ENCODE results near the gene LRRC1.

Gene LRRC1

GRCh38 chr6:53851561-53851960, 56.8 kb downstream of the LRRC1 start:
- no peak for DNase-seq

GRCh38 chr6:53852805-53853204, 58.0 kb downstream of the LRRC1 start:
- DNase-seq, result no peak

DNA sequence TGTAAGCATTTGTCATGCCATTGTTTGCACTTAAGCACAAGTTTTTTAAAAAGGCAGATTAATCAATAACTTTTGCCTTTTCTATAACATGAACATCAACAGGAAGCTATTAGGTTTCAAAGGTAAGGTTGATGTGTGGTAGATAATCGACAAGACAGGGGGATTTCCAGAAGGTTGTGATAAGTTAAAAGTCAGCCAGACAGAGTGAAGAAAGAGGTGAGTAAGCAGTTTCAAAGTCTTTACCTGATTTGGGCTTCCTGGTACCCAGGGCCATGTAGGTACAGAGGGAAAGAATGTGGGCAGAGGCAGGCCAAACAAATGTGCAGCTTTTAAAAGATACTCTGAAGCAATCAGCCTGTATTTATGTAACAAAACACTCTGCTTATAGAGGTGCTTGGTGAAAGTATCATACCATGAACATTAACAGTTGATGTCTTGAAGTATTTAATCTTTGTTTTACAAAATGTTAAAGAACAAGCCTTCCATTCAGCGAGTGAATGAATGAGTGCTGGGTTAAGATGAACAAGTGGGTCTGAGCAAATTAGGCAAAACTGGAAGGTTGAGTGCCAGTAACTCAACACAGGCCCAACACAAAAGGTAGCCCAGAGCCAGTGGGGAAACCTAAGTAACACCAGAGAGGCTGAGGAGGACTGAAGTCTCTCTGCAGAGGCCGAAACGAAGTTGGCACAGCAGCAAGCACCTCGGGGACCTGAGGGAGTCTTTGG, 60.2 kb downstream of the LRRC1 start:
- no peak for DNase-seq

DNA sequence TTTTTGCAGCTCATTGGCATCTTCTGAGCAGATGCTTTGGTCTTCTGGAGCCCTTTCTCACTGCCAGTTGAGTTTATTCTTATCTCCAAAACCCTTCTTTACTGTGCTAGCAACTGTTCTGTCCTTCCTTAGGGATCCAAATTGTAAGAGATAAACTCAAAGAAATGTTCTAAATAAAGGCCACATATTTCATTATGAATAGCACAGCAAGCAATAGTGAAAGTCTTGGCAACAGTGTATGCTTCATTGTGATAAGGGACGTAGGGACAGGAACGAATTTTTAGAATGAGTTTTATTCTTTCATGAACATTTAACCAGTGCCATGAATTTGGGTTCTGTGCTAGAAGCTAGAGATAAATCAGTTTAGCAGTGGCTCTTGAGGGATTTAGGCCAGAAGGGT, 61.1 kb downstream of the LRRC1 start:
- DNase-seq, result no peak

GRCh38 chr6:53857318-53858094, 62.7 kb downstream of the LRRC1 start:
- no peak for DNase-seq

DNA sequence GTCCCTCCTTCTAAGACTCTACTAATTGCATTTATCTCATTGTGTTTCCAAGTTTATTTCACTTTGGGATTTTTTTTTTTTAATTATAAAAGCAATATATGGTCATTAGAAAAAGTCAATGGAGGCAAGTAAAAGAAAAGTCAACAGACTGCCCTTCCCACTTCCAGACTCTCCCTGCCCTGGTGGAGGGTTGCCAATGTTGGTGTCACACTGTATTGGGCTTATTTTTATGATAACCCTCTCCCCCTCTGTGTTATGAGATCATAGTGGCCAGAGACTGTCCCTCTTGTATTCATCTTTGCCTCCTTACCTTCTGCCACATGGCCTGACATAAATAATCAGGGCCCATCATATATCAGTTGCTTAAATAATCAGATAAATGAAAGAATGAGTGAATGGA, 63.4 kb downstream of the LRRC1 start:
- DNase-seq, result no peak

DNA sequence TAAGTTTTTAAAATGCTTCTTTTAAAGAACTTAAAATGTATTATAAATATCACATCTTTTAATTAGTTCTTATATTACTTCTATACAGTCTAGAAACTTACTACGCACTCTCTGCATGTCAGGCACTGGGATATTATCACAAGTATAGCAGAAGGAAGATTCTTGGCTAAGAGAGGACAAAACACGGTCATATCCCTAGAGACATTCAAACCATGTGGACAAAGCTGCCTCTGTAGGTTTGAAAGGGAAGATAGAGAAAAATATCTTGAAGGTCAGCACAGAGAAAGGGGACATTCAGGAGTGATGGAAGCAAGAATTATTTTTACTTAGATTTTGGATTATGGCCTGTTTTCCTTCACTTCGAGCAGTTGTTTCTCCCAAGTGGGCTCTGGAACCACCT, 64.1 kb downstream of the LRRC1 start:
- no peak for DNase-seq

GRCh38 chr6:53860511-53860910, 65.7 kb downstream of the LRRC1 start:
- no peak for DNase-seq

- DNase-seq, result no peak
Measured at GRCh38 chr6:53861518-53861917, 66.7 kb downstream of the LRRC1 start.

GRCh38 chr6:53862662-53863462, 68.1 kb downstream of the LRRC1 start:
- no peak for DNase-seq

- DNase-seq, result no peak
Measured at GRCh38 chr6:53864781-53865180, 70.0 kb downstream of the LRRC1 start.

DNA sequence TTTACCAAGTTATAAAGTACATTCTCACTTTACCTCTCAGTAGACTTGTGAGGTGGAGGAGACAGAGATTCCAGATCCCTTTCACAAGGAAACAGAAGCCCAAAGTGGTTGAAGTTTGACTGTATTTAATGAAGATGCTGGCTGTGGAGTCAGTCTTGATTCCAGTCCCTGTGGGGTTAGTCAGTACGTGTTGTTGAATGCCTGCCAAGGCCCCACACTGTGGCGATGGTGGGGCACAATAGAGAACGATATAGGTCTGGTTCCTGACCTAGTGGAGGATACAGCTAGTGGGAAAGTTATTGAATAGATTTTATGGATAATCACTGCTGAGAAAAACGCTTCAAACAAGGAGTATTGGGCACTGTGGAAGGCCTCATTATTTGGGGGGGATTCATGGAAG, 71.4 kb downstream of the LRRC1 start:
- no peak for DNase-seq

DNA sequence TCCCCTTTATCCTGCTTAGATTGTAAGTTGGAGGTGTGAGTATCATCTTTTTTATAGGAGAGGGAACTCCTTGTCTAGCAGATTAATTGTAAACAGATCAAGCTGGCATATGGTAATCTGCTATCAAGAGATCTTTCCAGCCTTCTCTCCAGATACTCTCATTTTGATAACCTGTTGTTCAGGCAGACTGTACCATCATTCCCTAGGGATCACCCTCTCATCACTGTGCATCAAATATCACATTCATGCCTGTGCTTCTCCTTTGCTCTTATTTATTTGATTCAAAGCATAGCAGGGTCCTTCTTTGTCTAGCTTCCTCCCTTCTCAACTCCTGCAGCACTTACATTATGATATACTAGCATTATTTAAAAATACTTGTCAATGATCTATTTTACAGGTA, 73.8 kb downstream of the LRRC1 start:
- no peak for DNase-seq

DNA sequence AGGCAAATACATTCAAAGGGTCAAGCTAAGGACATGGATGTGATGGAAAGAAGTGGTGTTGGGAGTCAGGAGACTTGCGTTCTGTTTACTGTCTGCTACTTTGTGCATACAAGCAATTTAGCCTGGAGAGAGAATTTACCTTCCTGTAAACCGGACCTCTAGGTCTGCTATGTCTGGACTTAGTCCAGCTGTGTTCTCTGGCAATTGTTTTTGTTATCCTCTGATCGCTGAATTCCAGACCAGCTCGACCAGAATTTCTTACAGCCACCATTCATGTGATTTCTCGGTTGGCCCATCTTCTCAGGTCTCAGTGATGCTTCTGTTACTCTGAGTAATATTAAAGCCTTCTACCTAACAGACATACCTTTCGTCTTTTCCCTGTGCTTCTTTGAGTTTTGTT, 75.2 kb downstream of the LRRC1 start:
- DNase-seq, result no peak

DNA sequence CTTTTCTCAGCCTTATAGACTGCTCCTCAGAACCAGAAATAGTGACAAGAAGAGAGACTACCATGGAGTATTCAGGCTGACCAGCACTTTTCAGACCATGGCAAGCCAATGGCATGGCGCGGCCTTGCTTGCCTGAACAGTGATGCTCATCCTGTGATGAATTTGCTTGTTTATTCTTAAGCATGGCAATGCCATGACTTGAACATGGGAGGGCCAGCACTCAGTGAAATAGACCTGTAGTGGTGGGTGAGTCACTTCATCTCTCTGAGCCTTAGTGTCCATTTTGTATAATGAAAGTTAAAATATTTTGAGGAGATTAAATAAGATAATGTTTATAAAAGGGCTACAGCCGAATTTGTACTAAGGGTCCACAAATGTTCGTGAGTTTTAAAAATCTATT, 79.1 kb downstream of the LRRC1 start:
- no peak for DNase-seq

DNA sequence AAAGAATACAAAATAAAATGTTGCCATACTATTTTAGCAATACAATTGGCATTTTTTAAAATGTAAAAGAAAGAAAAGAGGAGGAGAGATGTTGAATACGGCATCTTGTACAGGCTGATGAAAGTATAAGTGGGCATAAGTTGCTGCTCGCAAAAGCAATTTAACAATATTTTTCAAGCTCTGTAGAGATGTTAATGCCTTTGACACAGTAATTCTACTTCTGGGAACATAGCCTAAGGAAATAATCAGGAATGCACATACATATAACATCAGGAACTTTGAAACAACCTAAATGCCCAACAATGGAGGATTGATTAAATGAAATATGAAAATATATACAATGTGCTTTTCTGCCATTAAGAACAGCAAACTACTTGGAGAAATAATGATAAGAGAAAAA, 80.2 kb downstream of the LRRC1 start:
- DNase-seq, result no peak

GRCh38 chr6:53877151-53877550, 82.3 kb downstream of the LRRC1 start:
- DNase-seq, result no peak

DNA sequence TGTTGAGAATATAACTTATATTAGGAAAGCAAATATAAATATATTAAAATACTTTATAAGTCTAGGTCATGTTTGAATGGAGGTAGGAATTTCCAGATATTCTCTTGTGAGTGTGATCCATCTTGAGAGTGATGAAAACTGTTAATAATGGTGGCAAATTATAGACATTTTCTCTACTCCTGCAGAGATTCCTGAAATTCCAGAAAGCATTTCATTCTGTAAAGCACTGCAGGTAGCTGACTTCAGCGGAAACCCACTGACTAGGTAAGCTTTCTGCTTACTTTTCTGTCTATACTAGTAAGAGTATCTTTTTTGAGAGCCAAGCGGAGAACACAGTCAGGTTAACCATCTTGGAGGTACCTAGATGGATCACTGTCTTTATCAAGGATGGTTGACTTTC, 84.0 kb downstream of the LRRC1 start:
- no peak for DNase-seq

- no peak for DNase-seq
Measured at GRCh38 chr6:53879608-53880007, 84.8 kb downstream of the LRRC1 start.

DNA sequence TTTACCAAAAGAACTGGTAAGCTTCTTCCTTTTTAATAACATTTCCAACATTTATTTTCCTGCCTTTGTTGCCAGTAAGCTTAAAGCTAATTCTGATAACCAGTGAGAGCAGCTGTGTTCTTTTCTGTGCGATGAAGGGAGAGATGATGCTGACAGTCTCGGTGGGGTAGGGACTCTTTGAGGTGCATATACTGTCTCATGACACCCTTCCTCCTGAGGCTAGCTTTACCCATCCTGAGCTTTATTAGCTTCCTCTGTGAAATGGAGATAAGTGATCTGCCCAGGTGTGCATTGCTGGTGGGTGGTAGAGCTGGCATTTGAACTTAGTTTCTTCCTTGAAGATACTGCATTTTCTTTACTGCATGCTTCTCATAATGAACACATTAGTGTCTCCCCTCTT, 92.5 kb downstream of the LRRC1 start:
- no peak for DNase-seq

- DNase-seq, result no peak
Measured at GRCh38 chr6:53888931-53889330, 94.1 kb downstream of the LRRC1 start.

- DNase-seq, result no peak
Measured at GRCh38 chr6:53889365-53889764, 94.6 kb downstream of the LRRC1 start.

DNA sequence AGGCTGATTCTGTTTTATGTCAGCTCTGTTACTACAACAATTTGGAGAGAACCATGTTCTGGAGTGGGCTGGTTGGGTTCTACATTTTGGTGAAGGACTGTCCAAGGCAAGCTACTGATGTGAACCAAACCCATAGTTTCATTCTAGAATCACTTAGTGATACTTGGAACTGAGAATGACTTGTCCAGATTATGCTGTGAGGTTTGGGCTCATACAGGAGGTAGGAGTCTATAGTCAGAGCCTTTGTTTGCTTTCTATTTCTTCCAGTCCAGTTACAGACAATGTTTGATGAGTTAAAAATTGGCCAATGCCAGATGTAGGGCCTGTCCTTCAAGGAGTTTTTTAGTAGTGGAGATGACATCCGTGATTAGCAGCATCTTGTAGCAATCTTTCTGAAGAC, 97.9 kb downstream of the LRRC1 start:
- DNase-seq, result no peak

GRCh38 chr6:53894091-53894490, 99.3 kb downstream of the LRRC1 start:
- peak; percentile 68 for DNase-seq
